T-helper 2 cell treated with Interferon-gamma antibody and Interleukin-4, amounts not matched to agents 5 μg/mL and 100 μg/mL, for 36 hours (primary cell): ENCODE data around the gene BCORL1.
A peak's percentile ranks its signal among the peaks of the same experiment; 100 is the strongest.

ENCODE experiments used
- DNase-seq: peaks from one replicate; pipeline ENCODE4 v3.0.0; 2021; ENCODE audit warnings: low spot score
- H3K27ac Mint-ChIP-seq: one replicate; pipeline ENCODE4 v1.8.0; 2021; ENCODE audit warnings: mild to moderate bottlenecking, mixed read lengths
- H3K27me3 Mint-ChIP-seq: one replicate; pipeline ENCODE4 v1.8.0; 2021; ENCODE audit warnings: low read depth, mixed read lengths
- H3K36me3 Mint-ChIP-seq: one replicate; pipeline ENCODE4 v1.8.0; 2021; ENCODE audit warnings: low read depth, mixed read lengths
- H3K4me1 Mint-ChIP-seq: one replicate; pipeline ENCODE4 v1.8.0; 2021; ENCODE audit warnings: low read depth, mixed read lengths
- H3K4me3 Mint-ChIP-seq: one replicate; pipeline ENCODE4 v1.8.0; 2022; ENCODE audit warnings: mild to moderate bottlenecking, moderate library complexity, mixed read lengths
- H3K9me3 Mint-ChIP-seq: one replicate; pipeline ENCODE4 v1.8.0; 2021; ENCODE audit warnings: mixed read lengths

The BCORL1 gene

GRCh38 chrX:130013661-130014060 lies 31.2 kb downstream of the BCORL1 start:
- no peak for DNase-seq
- Mint-ChIP-seq H3K27ac (no peak overlapping the region), H3K27me3 (no peaks in the 10 kb centered on the region), H3K4me3 (no peak overlapping the region), H3K4me1 (no peaks in the 10 kb centered on the region), H3K9me3 (no peaks in the 10 kb centered on the region), H3K36me3 (no peaks in the 10 kb centered on the region)

- no peaks in the 10 kb centered on the region for H3K9me3 Mint-ChIP-seq
- no peak for DNase-seq
- no peak overlapping the region for H3K4me3 Mint-ChIP-seq
- no peak overlapping the region for H3K27ac Mint-ChIP-seq
- H3K27me3 Mint-ChIP-seq = no peaks in the 10 kb centered on the region
- H3K36me3 Mint-ChIP-seq = no peaks in the 10 kb centered on the region
- no peaks in the 10 kb centered on the region for H3K4me1 Mint-ChIP-seq
Measured at GRCh38 chrX:130014356-130014755, 31.9 kb downstream of the BCORL1 start.

DNA sequence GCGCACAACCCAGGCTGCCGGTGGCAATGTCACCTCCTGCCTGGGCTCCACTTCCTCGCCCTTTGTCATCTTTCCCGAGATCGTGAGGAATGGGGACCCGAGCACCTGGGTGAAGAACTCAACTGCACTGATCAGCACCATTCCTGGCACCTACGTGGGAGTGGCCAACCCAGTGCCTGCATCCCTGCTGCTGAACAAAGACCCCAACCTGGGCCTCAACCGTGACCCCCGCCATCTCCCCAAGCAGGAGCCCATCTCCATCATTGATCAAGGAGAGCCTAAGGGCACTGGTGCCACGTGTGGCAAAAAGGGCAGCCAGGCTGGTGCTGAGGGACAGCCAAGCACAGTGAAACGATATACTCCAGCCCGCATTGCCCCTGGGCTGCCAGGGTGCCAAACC lies 32.3 kb downstream of the BCORL1 start:
- H3K4me1 Mint-ChIP-seq = no peaks in the 10 kb centered on the region
- DNase-seq = no peak
- H3K27ac Mint-ChIP-seq = no peak overlapping the region
- no peaks in the 10 kb centered on the region for H3K27me3 Mint-ChIP-seq
- H3K36me3 Mint-ChIP-seq = no peaks in the 10 kb centered on the region
- no peak overlapping the region for H3K4me3 Mint-ChIP-seq
- H3K9me3 Mint-ChIP-seq = no peaks in the 10 kb centered on the region

DNA sequence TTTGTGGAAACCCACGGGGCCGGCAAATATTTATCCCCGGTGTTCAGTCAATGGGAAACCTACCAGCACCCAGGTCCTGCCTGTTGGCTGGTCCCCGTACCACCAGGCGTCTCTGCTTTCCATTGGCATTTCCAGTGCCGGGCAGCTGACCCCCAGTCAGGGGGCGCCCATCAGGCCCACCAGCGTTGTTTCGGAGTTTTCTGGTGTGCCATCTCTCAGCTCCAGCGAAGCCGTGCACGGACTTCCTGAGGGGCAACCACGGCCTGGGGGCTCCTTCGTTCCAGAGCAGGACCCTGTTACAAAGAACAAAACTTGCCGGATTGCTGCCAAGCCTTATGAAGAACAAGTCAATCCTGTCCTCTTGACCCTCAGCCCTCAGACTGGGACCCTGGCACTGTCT lies 32.7 kb downstream of the BCORL1 start:
- Mint-ChIP-seq H3K9me3 (no peaks in the 10 kb centered on the region), H3K4me3 (no peak overlapping the region), H3K27me3 (no peaks in the 10 kb centered on the region), H3K27ac (no peak overlapping the region), H3K4me1 (no peaks in the 10 kb centered on the region), H3K36me3 (no peaks in the 10 kb centered on the region)
- DNase-seq = no peak

GRCh38 chrX:130018143-130018542 lies 35.7 kb downstream of the BCORL1 start:
- Mint-ChIP-seq H3K27ac (no peak overlapping the region), H3K4me1 (no peaks in the 10 kb centered on the region)

GRCh38 chrX:130020661-130021324 lies 38.4 kb downstream of the BCORL1 start:
- Mint-ChIP-seq H3K27me3 (no peaks in the 10 kb centered on the region), H3K9me3 (no peaks in the 10 kb centered on the region), H3K36me3 (peaks cover 9% of the 10 kb centered on the region)

More at GRCh38 chrX:130018143-130018542, 35.7 kb downstream of the BCORL1 start:
- no peaks in the 10 kb centered on the region for H3K27me3 Mint-ChIP-seq
- no peak for DNase-seq
- peaks cover 3% of the 10 kb centered on the region for H3K36me3 Mint-ChIP-seq
- no peak overlapping the region for H3K4me3 Mint-ChIP-seq
- H3K9me3 Mint-ChIP-seq = no peaks in the 10 kb centered on the region

GRCh38 chrX:130024127-130024526 lies 41.7 kb downstream of the BCORL1 start:
- H3K9me3 Mint-ChIP-seq = no peaks in the 10 kb centered on the region
- H3K4me3 Mint-ChIP-seq = peak overlapping the region; percentile 59
- peak; percentile 75 for DNase-seq
- H3K36me3 Mint-ChIP-seq = peaks cover 13% of the 10 kb centered on the region
- no peaks in the 10 kb centered on the region for H3K27me3 Mint-ChIP-seq
- H3K27ac Mint-ChIP-seq = peak overlapping the region; percentile 72
- peaks cover 10% of the 10 kb centered on the region for H3K4me1 Mint-ChIP-seq

More at GRCh38 chrX:130020661-130021324, 38.4 kb downstream of the BCORL1 start:
- H3K4me3 Mint-ChIP-seq = no peak overlapping the region
- H3K27ac Mint-ChIP-seq = no peak overlapping the region
- peaks cover 10% of the 10 kb centered on the region for H3K4me1 Mint-ChIP-seq
- no peak for DNase-seq

GRCh38 chrX:130025256-130025655 lies 42.8 kb downstream of the BCORL1 start:
- H3K4me3 Mint-ChIP-seq = no peak overlapping the region
- peaks cover 10% of the 10 kb centered on the region for H3K4me1 Mint-ChIP-seq
- no peaks in the 10 kb centered on the region for H3K27me3 Mint-ChIP-seq
- H3K9me3 Mint-ChIP-seq = no peaks in the 10 kb centered on the region
- peaks cover 13% of the 10 kb centered on the region for H3K36me3 Mint-ChIP-seq
- H3K27ac Mint-ChIP-seq = no peak overlapping the region
- DNase-seq = no peak

DNA sequence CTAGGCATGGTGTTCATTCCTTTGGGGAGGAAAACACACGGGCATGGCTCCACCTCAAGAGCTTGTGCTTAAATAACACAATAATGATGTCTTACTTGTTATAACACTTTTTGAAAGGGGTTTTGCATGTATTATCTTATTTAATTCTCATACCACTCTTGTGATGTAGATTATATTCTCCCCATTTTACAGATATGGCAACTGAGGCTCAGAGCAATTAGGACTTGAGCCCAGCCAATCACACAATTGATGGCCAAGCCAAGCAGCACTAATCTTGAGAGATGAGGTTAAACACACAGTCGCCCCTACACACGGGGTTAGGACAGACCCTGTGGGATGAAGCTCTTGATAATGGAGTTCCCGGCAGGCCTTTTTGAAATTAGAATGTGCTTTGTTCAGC lies 45.1 kb downstream of the BCORL1 start:
- no peak for DNase-seq
- no peaks in the 10 kb centered on the region for H3K9me3 Mint-ChIP-seq

GRCh38 chrX:130028196-130028595 lies 45.8 kb downstream of the BCORL1 start:
- Mint-ChIP-seq H3K4me3 (no peak overlapping the region), H3K27ac (peak overlapping the region; percentile 49), H3K36me3 (peaks cover 13% of the 10 kb centered on the region), H3K9me3 (no peaks in the 10 kb centered on the region), H3K4me1 (peaks cover 10% of the 10 kb centered on the region), H3K27me3 (no peaks in the 10 kb centered on the region)
- peak; percentile 19 for DNase-seq

More for the DNA sequence above, 45.1 kb downstream of the BCORL1 start:
- H3K27ac Mint-ChIP-seq = no peak overlapping the region
- no peaks in the 10 kb centered on the region for H3K27me3 Mint-ChIP-seq
- H3K36me3 Mint-ChIP-seq = peaks cover 16% of the 10 kb centered on the region
- H3K4me1 Mint-ChIP-seq = peaks cover 10% of the 10 kb centered on the region
- no peak overlapping the region for H3K4me3 Mint-ChIP-seq

DNA sequence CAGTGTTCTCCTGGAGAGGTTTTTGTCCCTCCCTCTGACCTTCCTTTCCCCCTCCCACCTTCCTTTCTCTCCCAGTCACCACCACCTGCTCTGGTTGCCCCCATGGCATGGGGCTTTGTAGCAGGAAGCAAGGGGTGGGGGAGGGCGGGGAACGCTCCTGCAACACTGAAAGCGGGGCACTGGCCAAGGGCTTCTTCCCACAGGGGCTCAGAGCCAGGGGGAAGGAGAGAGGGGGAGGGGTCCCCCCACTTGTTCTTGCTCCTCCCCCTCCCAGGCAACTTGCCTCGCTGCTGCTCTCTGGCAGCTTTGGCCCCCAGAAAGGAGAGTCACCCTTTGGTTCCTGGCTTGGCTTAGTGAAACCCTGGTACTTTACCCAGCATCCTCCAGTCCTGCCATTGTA lies 48.4 kb downstream of the BCORL1 start:
- Mint-ChIP-seq H3K27me3 (no peaks in the 10 kb centered on the region), H3K27ac (no peak overlapping the region), H3K4me1 (no peaks in the 10 kb centered on the region), H3K4me3 (no peak overlapping the region), H3K9me3 (no peaks in the 10 kb centered on the region), H3K36me3 (peaks cover 7% of the 10 kb centered on the region)
- no peak for DNase-seq

DNA sequence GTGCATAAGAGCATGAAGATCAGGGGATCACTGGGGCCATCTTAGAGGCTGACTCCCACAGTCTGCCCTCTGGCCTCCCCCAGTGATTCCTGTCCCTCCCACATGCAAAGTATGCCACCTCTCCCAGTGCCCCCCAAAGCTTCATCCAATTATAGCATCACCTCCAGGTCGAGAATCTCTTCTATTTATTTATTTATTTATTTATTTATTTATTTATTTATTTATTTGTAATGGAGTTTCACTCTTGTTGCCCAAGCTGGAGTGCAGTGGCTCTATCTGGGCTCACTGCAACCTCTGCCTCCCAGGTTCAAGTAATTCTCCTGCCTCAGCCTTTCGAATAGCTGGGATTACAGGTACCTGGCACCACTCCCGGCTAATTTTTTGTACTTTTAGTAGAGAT lies 50.1 kb downstream of the BCORL1 start:
- Mint-ChIP-seq H3K36me3 (peaks cover 5% of the 10 kb centered on the region), H3K27ac (no peak overlapping the region), H3K9me3 (no peaks in the 10 kb centered on the region), H3K4me3 (no peak overlapping the region), H3K27me3 (no peaks in the 10 kb centered on the region), H3K4me1 (no peaks in the 10 kb centered on the region)
- DNase-seq = no peak

DNA sequence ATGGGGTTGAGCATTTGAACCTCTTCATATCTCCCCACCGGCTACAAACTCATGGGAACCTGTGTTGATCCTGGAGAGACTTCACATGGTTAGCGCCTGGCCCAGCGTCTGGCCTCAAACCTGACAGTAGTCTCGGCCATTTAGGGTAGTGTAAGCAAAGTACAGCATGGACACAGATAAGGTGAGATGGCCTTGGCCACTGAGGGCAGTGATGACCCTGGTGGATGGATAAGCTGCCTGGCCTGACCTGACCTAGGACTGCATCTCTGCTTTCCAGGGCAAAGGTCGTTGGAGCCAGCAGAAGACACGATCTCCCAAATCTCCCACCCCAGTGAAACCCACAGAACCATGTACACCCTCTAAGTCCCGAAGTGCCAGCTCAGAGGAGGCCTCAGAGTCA lies 51.7 kb downstream of the BCORL1 start:
- Mint-ChIP-seq H3K9me3 (no peaks in the 10 kb centered on the region), H3K4me3 (no peak overlapping the region), H3K36me3 (peaks cover 2% of the 10 kb centered on the region), H3K4me1 (no peaks in the 10 kb centered on the region), H3K27ac (no peak overlapping the region), H3K27me3 (no peaks in the 10 kb centered on the region)
- DNase-seq = no peak

- Mint-ChIP-seq H3K36me3 (no peaks in the 10 kb centered on the region), H3K27me3 (no peaks in the 10 kb centered on the region), H3K27ac (no peak overlapping the region), H3K4me3 (no peak overlapping the region), H3K9me3 (no peaks in the 10 kb centered on the region), H3K4me1 (no peaks in the 10 kb centered on the region)
- no peak for DNase-seq
Measured at GRCh38 chrX:130039847-130040246, 57.4 kb downstream of the BCORL1 start.

- no peak for DNase-seq
- H3K4me1 Mint-ChIP-seq = no peaks in the 10 kb centered on the region
- peaks cover 6% of the 10 kb centered on the region for H3K36me3 Mint-ChIP-seq
- H3K27ac Mint-ChIP-seq = no peak overlapping the region
- no peaks in the 10 kb centered on the region for H3K27me3 Mint-ChIP-seq
- no peaks in the 10 kb centered on the region for H3K9me3 Mint-ChIP-seq
- H3K4me3 Mint-ChIP-seq = no peak overlapping the region
Measured at GRCh38 chrX:130047416-130047815, 65.0 kb downstream of the BCORL1 start.
